ENCODE results near the gene ZNF503.
"Not testable (repeated sequence)": the region's sequence is repeated elsewhere in the genome, so short reads cannot be mapped to it uniquely, and the experiment has no call there.

Gene ZNF503

DNA sequence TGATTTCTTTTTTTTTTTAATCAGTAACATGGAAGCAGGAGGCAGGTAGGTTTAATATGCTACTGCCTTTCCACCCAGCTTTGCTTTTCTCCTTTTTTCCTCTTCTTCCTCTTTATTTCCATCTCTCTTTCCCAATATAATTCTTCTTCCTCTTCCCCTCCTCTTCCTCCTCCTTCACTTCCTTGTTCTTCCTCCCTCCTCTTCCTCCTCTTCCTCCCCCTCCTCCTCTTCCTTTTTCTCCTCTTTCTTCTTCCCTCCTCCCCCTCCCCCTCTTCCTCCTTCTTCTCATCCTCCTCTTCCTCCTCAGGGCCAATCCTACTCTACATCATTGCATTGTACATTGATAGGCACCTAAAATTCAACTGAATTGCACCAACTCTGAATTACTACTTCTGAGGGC is 11.4 kb downstream of the ZNF503 start:
- TF ChIP-seq PAX5 (IDR thresholded peaks at IDR 0.05; ENCODE audit: insufficient read depth, low read length, severe bottlenecking) (no peak), POLR2AphosphoS5 (IDR thresholded peaks at IDR 0.05; ENCODE audit: low read depth, low read length) (no peak), POLR2A (IDR thresholded peaks at IDR 0.05; ENCODE audit: low read depth, low read length) (no peak), TAF1 (IDR thresholded peaks at IDR 0.05; ENCODE audit: low read depth, low read length) (no peak), POU2F2 (IDR thresholded peaks at IDR 0.05; ENCODE audit: low read depth, low read length) (no peak), SPI1 (IDR thresholded peaks at IDR 0.05; ENCODE audit: low read depth, low read length) (no peak)
- FAIRE-seq = no peak

DNA sequence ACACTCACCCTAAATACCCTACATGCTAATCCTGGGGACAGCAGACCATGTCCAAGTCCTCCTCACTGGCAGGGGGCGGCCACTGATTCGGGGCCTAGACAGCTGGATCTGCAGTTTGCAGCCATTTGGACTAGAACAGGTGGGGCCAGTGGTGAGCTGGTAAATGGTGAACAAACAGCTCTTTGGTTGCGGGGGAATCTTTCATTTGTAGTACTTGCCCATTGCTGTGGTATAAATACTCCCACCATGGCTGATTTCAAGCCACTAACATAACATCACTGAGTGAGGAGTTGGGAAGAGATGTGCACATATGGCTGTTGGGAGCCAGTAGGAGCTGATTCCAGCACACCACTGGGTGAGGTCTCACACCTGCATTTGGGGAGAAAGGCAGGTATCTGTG is 13.5 kb downstream of the ZNF503 start:
- FAIRE-seq = no peak
- no peak for DNase-seq (ENCODE audit: insufficient read length, low spot score)
- no peak for TF ChIP-seq POLR2A (IDR thresholded peaks at IDR 0.05; ENCODE audit: low read depth, low read length)
- TF ChIP-seq SPI1 (IDR thresholded peaks at IDR 0.05; ENCODE audit: low read depth, low read length) = no peak
- no peak for TF ChIP-seq PAX5 (IDR thresholded peaks at IDR 0.05; ENCODE audit: insufficient read depth, low read length, severe bottlenecking)
- no peak for TF ChIP-seq POU2F2 (IDR thresholded peaks at IDR 0.05; ENCODE audit: low read depth, low read length)
- no peak for TF ChIP-seq TAF1 (IDR thresholded peaks at IDR 0.05; ENCODE audit: low read depth, low read length)
- TF ChIP-seq POLR2AphosphoS5 (IDR thresholded peaks at IDR 0.05; ENCODE audit: low read depth, low read length) = no peak

More for the DNA sequence above, 11.4 kb downstream of the ZNF503 start:
- no peak for DNase-seq (ENCODE audit: insufficient read length, low spot score)

DNA sequence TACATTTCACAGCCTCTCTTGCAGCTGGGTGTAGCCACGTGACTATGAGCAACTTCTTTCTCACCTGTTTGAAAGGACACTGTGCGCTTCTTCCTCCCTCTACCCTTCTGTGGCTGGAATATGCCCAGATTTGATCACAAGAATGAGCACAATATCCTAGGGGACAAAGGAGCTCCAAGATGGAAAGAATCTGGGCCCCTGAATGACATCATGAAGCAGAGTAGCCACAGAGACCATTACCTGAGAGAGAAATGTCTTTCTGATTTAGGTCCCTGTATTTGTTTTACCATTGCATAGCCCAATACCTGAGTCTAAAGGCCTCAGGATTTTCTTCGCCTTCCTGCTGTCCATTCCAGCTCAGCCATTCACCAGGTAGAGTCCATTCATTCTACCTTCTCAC is 15.4 kb downstream of the ZNF503 start:
- FAIRE-seq (no peak), DNase-seq (ENCODE audit: insufficient read length, low spot score) (no peak)
- no peak for TF ChIP-seq PAX5 (IDR thresholded peaks at IDR 0.05; ENCODE audit: insufficient read depth, low read length, severe bottlenecking)
- TF ChIP-seq TAF1 (IDR thresholded peaks at IDR 0.05; ENCODE audit: low read depth, low read length) = no peak

DNA sequence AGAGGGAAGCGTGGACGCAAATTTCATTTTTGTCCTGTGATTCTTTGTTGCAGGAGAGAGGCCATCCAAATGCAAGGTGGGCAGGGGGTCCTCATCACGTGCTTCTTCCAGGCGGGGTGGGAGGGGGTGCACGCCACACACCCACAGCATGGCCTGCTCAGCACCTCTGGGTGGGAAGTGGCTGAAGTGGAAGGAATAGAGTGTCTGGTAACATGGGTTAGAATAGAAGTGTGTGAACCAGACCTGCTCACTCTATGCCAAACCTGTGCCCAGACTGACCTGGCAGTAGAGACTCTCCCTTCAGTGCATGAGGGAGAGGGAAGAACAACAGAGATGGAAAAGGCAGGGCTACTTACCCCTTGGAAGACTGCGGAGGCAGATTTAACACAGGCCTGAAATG is 21.7 kb downstream of the ZNF503 start:
- no peak for FAIRE-seq
- TF ChIP-seq TAF1 (IDR thresholded peaks at IDR 0.05; ENCODE audit: low read depth, low read length) (no peak), POLR2A (IDR thresholded peaks at IDR 0.05; ENCODE audit: low read depth, low read length) (no peak), POLR2AphosphoS5 (IDR thresholded peaks at IDR 0.05; ENCODE audit: low read depth, low read length) (no peak), POU2F2 (IDR thresholded peaks at IDR 0.05; ENCODE audit: low read depth, low read length) (no peak), PAX5 (IDR thresholded peaks at IDR 0.05; ENCODE audit: insufficient read depth, low read length, severe bottlenecking) (no peak), SPI1 (IDR thresholded peaks at IDR 0.05; ENCODE audit: low read depth, low read length) (no peak)
- no peak for DNase-seq (ENCODE audit: insufficient read length, low spot score)

DNA sequence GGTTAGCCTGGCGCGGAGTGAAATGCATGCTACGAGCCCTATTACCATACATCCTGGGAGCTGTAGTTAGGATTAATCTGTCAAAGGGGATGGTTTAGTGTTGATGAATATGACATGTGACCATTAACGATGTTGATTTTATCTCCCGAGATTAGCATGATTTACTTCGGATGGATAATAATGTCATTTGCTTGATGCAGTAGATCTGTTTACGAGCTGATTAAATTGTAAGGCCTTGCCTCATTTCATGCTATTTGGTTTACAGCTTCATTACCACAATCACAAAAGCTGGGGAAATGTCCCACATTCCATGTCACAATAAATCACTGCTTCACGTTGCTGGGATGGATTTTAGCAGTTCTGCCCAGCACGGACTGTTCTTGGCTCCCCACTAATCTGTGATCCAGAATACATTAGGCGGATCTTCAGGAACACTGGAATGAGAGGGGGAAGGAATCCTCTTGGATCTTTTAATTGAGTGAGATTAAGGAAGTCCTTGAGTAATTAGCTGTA is 22.3 kb downstream of the ZNF503 start:
- DNase-seq (ENCODE audit: insufficient read length, low spot score) = no peak
- FAIRE-seq = no peak
- no peak for TF ChIP-seq SPI1 (IDR thresholded peaks at IDR 0.05; ENCODE audit: low read depth, low read length)
- no peak for TF ChIP-seq POLR2A (IDR thresholded peaks at IDR 0.05; ENCODE audit: low read depth, low read length)
- no peak for TF ChIP-seq POU2F2 (IDR thresholded peaks at IDR 0.05; ENCODE audit: low read depth, low read length)
- TF ChIP-seq TAF1 (IDR thresholded peaks at IDR 0.05; ENCODE audit: low read depth, low read length) = no peak
- TF ChIP-seq POLR2AphosphoS5 (IDR thresholded peaks at IDR 0.05; ENCODE audit: low read depth, low read length) = no peak
- no peak for TF ChIP-seq PAX5 (IDR thresholded peaks at IDR 0.05; ENCODE audit: insufficient read depth, low read length, severe bottlenecking)

DNA sequence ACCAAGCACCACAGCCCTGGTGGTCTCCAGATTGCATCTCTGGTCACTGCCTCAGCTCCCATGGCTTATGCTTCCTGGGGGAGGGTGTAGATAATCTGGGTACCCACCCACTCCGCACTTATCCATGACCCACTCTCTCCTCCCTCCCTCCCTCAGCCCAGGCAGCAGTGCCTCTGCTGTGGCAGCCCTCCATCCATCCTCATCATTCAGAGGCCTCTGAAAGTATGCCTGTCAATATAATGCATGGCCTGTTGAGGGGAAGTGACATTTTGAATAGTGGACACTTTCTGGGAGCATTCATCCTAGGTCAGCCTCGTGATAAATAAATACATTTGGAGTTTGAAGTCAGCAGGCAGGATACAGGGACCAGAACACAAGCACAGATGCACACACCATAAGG is 23.2 kb downstream of the ZNF503 start:
- no peak for TF ChIP-seq SPI1 (IDR thresholded peaks at IDR 0.05; ENCODE audit: low read depth, low read length)
- TF ChIP-seq TAF1 (IDR thresholded peaks at IDR 0.05; ENCODE audit: low read depth, low read length) = no peak
- no peak for TF ChIP-seq POU2F2 (IDR thresholded peaks at IDR 0.05; ENCODE audit: low read depth, low read length)
- TF ChIP-seq POLR2AphosphoS5 (IDR thresholded peaks at IDR 0.05; ENCODE audit: low read depth, low read length) = no peak
- TF ChIP-seq PAX5 (IDR thresholded peaks at IDR 0.05; ENCODE audit: insufficient read depth, low read length, severe bottlenecking) = no peak
- no peak for TF ChIP-seq POLR2A (IDR thresholded peaks at IDR 0.05; ENCODE audit: low read depth, low read length)
- DNase-seq (ENCODE audit: insufficient read length, low spot score) (no peak), FAIRE-seq (no peak)

DNA sequence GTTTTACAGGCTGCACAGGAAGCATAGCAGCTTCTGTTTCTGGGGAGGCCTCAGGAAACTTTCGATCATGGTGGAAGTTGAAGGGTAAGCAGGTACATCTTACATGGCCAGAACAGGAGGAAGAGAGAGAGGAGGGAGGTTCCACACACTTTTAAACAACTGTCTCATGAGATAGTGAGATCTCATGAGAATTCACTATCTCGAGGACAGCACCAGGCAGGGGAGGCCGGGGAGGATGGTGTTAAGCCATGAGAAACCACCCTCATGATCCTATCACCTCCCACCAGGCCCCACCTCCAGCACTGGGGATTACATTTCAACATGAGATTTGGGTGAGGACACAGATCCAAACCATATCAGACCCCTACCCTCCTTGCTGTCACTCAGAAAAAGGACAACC is 23.7 kb downstream of the ZNF503 start:
- no peak for FAIRE-seq
- no peak for TF ChIP-seq POLR2AphosphoS5 (IDR thresholded peaks at IDR 0.05; ENCODE audit: low read depth, low read length)
- no peak for TF ChIP-seq POU2F2 (IDR thresholded peaks at IDR 0.05; ENCODE audit: low read depth, low read length)
- no peak for TF ChIP-seq TAF1 (IDR thresholded peaks at IDR 0.05; ENCODE audit: low read depth, low read length)
- TF ChIP-seq PAX5 (IDR thresholded peaks at IDR 0.05; ENCODE audit: insufficient read depth, low read length, severe bottlenecking) = no peak
- TF ChIP-seq POLR2A (IDR thresholded peaks at IDR 0.05; ENCODE audit: low read depth, low read length) = no peak
- no peak for TF ChIP-seq SPI1 (IDR thresholded peaks at IDR 0.05; ENCODE audit: low read depth, low read length)
- DNase-seq (ENCODE audit: insufficient read length, low spot score) = no peak

DNA sequence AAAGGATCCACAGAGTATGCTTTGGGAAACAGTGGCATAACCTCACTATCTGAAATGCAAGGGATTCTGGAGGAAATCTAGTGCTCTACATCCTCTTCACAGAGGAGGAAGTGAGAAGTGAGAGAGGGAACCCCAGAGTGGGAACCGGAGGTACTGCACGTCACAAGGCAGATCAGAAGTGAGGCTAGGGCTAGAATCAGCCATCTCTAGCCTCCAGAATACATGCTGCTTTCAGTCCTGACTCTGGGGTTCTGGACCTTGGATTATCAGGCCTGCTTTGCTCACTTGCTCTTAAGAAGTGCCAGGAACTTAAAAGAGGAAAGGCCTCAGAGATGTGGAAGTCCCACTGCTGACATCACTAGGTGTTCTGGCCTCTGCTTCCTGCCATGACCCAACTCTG is 25.7 kb downstream of the ZNF503 start:
- DNase-seq (ENCODE audit: insufficient read length, low spot score) (peak; percentile 29), FAIRE-seq (no peak)
- no peak for TF ChIP-seq TAF1 (IDR thresholded peaks at IDR 0.05; ENCODE audit: low read depth, low read length)
- TF ChIP-seq SPI1 (IDR thresholded peaks at IDR 0.05; ENCODE audit: low read depth, low read length) = peak; percentile 84

DNA sequence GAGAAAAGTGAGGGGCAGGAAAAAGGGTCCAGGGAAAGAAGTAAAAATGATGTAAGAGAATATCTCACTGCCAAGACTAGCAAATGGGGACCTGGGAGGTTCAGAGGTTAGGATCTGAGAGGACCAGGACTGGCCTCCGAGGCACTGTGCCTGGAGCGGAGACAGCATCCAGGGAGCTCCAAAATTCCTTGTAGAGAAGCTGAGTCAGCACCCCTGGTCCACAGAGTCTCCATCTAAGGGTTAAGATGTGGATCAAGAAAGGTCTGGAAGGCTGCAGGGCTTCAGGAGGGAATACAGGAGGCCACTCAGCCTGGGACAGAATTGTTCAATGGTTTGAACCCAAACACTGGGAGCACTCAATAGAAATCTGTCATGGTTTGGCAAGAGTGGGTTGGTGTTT is 30.6 kb downstream of the ZNF503 start:
- FAIRE-seq = no peak
- DNase-seq (ENCODE audit: insufficient read length, low spot score) = no peak
- no peak for TF ChIP-seq PAX5 (IDR thresholded peaks at IDR 0.05; ENCODE audit: insufficient read depth, low read length, severe bottlenecking)
- no peak for TF ChIP-seq POLR2AphosphoS5 (IDR thresholded peaks at IDR 0.05; ENCODE audit: low read depth, low read length)
- no peak for TF ChIP-seq SPI1 (IDR thresholded peaks at IDR 0.05; ENCODE audit: low read depth, low read length)
- TF ChIP-seq POLR2A (IDR thresholded peaks at IDR 0.05; ENCODE audit: low read depth, low read length) = no peak
- no peak for TF ChIP-seq TAF1 (IDR thresholded peaks at IDR 0.05; ENCODE audit: low read depth, low read length)
- TF ChIP-seq POU2F2 (IDR thresholded peaks at IDR 0.05; ENCODE audit: low read depth, low read length) = no peak

DNA sequence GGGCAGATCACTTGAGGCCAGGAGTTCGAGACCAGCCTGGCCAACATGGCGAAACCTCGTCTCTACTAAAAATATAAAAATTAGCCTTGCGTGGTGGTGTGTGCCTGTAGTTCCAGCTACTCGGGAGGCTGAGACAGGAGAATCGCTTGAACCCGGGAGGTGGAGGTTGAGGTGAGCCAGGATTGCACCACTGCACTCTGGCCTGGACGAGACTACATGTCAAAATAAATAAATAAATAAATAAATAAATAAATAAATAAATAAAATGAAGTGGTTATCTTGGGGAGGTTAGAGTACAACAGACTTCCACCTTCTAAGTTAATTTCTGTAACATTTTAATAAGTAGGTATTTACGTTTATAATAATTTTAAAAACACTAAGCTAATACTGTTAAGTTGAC is 31.7 kb downstream of the ZNF503 start:
- not testable (repeated sequence) for DNase-seq (ENCODE audit: insufficient read length, low spot score); FAIRE-seq

DNA sequence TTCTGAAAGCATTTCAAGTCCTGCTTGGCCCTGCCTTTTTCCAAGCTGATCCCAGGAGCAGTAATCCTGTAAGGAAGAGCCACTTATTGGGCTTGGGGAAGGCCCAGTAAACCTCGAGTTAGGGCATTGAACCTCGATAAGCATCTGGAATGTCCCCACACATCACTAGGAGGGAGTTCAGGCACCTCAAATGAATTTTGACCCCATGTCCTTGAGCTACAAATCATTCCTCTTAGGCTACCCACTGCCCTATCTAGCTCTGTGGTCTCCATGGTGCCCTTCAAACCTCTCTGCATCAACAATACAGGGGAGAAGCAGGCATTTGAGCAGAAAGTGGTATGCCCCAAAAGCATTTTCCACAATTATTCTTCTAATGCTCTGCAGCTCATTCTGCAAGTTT is 33.7 kb downstream of the ZNF503 start:
- FAIRE-seq (no peak), DNase-seq (ENCODE audit: insufficient read length, low spot score) (no peak)
- TF ChIP-seq POU2F2 (IDR thresholded peaks at IDR 0.05; ENCODE audit: low read depth, low read length) (no peak), POLR2AphosphoS5 (IDR thresholded peaks at IDR 0.05; ENCODE audit: low read depth, low read length) (no peak), SPI1 (IDR thresholded peaks at IDR 0.05; ENCODE audit: low read depth, low read length) (no peak), PAX5 (IDR thresholded peaks at IDR 0.05; ENCODE audit: insufficient read depth, low read length, severe bottlenecking) (no peak), POLR2A (IDR thresholded peaks at IDR 0.05; ENCODE audit: low read depth, low read length) (no peak), TAF1 (IDR thresholded peaks at IDR 0.05; ENCODE audit: low read depth, low read length) (no peak)

Measured in GM12891 (cell line).